G401 (cell line): ENCODE data around the gene DNMBP. TPM values are rescaled to one million over a fixed set of nuclear protein-coding genes. Genes with fewer than 3 reads are reported as not detected.
"Not testable (repeated sequence)": the region's sequence is repeated elsewhere in the genome, so short reads cannot be mapped to it uniquely, and the experiment has no call there.

Experiments
- DNase-seq: peaks from one replicate; pipeline ENCODE4 v3.0.0-alpha.2; 2015; ENCODE audit warnings: low spot score
- in situ Hi-C: cut with HindIII; loops from 2 replicates; pipeline ENCODE4 v1.10.0; 2016; ENCODE audit warnings: low sequenced_read_pairs, mixed read lengths
- total RNA-seq: library from RNA; depleted of rRNA; stranded (reverse); fragments of >200 nt; shearing (Covaris generic); gene quantifications from 2 replicates; pipeline ENCODE4 v1.2.3, GENCODE V29; 2014

The DNMBP gene
- total RNA-seq, 1 experiment from 2014 or later, result 17.7 TPM

GRCh38 chr10:99973190-99973589 lies 36.6 kb downstream of the DNMBP start:
- in situ Hi-C loops, result no loop called here
- DNase-seq, result no peak

GRCh38 chr10:99967961-99968360 lies 41.8 kb downstream of the DNMBP start:
- DNase-seq, result no peak
- in situ Hi-C loops, result no loop called here

DNA sequence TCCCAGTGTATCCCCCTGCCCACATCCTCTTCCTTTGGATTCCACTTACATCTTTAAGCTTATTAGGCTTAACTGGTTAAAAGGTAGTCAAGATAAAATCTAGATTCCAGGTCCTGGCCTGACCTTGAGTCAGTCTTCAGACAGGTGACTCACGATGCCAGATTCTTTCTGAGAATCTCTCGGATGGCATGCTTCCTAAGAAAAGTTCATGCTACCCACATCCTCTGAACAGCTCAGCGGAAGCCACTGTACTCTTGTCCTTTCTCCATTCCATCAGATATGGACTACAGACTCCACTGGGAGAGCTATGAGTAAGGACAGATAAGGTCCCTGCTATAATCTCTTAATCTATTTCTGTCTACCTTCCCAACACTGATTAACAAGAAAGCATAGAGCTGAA lies 43.4 kb downstream of the DNMBP start:
- DNase-seq, result no peak
- in situ Hi-C loops, result no loop called here

DNA sequence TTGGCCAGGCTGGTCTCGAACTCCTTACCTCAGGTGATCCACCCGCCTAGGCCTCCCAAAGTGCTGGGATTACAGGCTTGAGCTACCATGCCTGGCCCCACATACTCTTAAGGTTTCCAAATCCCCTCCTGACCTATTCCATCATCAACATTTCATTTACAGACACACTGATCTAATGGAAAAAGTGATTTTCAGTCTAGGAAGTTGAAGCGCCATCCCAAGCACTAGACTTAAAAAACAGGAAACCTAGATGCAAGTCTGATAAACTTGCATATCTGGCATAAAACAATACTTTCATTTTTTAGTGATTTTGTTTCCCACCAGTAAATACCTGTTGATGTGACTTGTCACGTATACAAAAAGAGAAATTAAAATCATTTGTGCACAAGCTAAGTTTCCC lies 44.0 kb downstream of the DNMBP start:
- DNase-seq, result no peak
- in situ Hi-C loops, result no loop called here

- in situ Hi-C loops, result no loop called here
- DNase-seq, result no peak
Observed at GRCh38 chr10:99964791-99965190, 45.0 kb downstream of the DNMBP start.

DNA sequence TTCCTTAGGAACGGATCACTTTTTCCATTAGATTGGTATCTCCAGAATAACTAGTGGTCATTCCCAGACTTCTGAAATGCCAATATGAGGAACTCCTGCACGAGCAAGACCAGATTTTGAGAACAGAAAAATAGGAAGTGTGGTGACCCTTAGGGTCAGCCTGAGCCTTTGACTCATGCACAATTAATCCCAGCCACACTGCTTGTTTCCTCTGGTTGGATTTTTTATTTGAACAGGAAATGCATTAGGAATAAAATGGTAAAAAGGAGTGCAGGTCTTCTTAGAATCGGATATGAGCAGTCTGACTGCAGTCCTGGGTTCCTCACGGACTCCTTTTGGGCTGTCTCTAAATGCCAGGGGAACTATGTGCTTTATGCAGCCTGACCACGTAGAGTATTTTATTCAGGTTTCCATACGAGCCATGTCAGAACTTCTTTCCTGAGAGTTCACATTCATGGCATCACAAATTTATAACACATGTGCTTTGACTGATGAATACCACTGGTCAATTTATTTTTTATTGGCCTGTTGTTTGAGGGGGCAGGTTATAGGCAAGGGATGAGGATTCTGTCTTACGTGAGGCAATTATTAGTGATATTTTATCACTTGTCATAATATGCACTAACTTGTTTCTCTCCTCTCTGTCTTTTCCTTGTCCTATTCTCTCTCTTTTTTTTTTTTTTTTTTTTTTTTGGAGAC lies 46.1 kb downstream of the DNMBP start:
- DNase-seq, in situ Hi-C loops: not testable (repeated sequence)

DNA sequence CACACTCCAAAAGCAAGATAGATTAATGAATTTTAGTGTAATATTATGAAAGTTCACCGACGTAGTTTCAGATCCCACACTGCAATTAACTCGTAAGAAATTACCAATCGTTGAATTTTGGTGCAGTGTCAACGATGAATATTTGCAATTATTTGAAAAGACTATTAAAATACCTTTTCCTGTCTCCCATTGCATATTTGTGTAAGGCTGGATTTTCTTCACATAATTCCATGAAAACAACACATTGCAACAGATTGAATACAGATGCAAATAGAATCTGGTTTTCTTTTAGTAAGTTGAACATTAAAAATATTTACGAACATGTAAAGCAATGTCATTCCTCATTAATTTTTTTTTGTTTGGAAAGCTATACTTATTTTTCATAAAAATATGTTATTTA lies 50.9 kb downstream of the DNMBP start:
- in situ Hi-C loops, result no loop called here
- DNase-seq, result no peak

DNA sequence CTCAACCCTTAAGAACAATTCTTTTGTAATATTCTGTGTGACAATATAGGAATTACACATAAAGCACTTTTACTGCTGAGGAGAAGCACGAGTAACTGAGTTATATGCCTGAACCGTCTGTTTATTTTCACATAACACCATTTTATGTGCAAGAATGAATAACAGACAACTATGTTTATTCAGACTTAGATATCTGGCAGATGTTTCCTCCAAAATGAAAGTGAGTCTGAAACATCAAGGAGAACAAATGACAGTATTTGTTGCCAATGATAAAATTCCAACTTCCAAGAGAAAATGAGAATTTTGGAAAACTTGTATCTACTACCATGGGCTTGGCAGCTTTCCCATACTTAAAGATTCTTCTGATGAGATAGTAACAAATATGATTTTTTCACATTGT lies 51.4 kb downstream of the DNMBP start:
- DNase-seq, result no peak
- in situ Hi-C loops, result no loop called here

- in situ Hi-C loops, DNase-seq: not testable (repeated sequence)
Observed at GRCh38 chr10:99953510-99953909, 56.2 kb downstream of the DNMBP start.

GRCh38 chr10:99952799-99953198 lies 56.9 kb downstream of the DNMBP start:
- in situ Hi-C loops, result no loop called here
- no peak for DNase-seq

- DNase-seq, in situ Hi-C loops: not testable (repeated sequence)
Observed at GRCh38 chr10:99946051-99946450, 63.7 kb downstream of the DNMBP start.

- in situ Hi-C loops, result no loop called here
Observed at GRCh38 chr10:99945263-99945662, 64.5 kb downstream of the DNMBP start.

DNA sequence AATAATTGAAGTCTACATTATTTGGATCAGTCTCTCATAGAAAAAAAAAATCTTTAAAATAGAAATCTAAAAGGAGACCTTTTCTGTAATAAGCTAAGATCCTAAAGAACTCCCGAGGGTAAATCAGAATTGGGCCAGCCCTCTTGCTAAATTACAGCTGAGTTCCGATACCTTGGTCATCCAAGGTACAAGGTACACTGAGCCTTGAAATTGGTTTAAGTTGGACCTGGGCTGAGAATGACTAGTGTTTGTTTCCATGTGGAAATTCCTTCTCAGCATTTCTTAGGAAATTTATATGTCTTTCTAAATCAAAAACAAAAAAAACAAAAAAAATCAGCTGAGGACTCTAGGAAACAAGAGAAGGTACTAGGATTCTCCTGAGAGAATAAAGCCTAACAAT lies 64.9 kb downstream of the DNMBP start:
- in situ Hi-C loops, result no loop called here
- no peak for DNase-seq

More at GRCh38 chr10:99945263-99945662, 64.5 kb downstream of the DNMBP start:
- no peak for DNase-seq

DNA sequence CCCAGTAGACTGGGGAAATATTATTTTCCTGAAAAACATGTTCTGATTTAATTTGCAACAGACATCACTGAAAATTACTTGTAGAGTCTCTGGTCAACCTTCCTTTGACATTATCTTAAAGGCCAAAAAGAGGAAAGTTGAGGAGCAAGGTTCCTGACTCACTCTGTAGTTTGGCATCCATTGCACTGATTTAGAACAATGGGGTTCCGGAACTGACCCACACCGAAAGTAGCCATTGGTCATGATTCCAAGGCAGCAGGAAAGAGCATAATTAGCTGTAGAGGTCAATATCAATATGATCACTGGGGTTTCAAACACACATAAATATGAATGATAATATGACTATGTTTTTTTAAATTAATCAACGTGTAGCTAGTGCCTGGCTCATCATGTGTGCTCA lies 65.8 kb downstream of the DNMBP start:
- in situ Hi-C loops, result no loop called here
- DNase-seq, result no peak

GRCh38 chr10:99941942-99942820 lies 67.6 kb downstream of the DNMBP start:
- in situ Hi-C loops, result no loop called here
- no peak for DNase-seq

GRCh38 chr10:99938563-99938962 lies 71.2 kb downstream of the DNMBP start:
- DNase-seq, result no peak

GRCh38 chr10:99937630-99938029 lies 72.1 kb downstream of the DNMBP start:
- in situ Hi-C loops, result no loop called here
- DNase-seq, result no peak

More at GRCh38 chr10:99938563-99938962, 71.2 kb downstream of the DNMBP start:
- in situ Hi-C loops, result no loop called here

- in situ Hi-C loops, DNase-seq: not testable (repeated sequence)
Observed at GRCh38 chr10:99932203-99932957, 77.4 kb downstream of the DNMBP start.

DNA sequence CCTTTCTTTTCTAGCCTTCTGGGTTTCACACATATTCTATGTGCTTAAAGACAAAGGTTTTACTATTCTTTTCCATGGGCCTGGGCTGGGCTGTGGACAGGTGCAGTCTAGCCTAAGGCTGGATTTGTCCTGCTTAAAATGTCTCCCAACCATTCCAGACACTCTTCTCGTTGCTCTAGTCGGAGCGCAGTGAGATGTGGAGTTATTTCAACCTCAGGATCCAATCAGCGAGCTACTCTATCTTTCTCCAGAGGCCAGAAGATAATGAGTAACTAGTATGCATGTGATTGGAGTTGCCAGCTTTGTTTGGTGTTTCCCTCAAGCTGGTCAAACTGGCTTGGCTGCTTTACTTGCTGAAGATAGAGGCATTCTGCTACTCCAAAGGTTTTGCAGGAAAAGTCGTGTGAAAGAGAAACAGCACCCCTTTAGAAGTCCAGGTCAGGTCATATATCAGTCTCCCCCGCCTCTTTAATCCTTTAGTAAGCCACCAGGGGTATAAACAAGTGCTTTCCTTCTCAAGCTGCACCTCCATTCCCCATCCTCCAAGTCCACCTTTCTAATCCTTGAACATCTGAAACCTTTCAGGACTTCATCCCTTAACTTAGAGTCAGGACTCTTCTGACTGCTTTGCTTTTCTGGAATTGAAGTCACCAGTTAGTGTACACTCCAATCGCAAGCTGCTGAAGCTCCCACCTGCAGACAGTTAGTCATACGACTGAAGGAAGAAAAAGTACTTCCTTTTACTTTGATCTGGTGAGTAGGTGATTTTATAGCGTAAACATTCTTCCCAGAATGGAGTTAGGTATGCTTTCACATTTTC lies 78.8 kb downstream of the DNMBP start:
- in situ Hi-C loops, result no loop called here
- DNase-seq, result no peak
